SU-DHL-6 (cell line): ENCODE data around the gene DRAM1.

ENCODE experiments used
- EZH2phosphoT487 ChIP-seq: fragments of 200-600 bp; sonication (generic), shearing (Covaris generic); conservative IDR thresholded peaks from 2 replicates; pipeline ENCODE4 v1.6.1; 2018; ENCODE audit warnings: mild to moderate bottlenecking, antibody characterized with exemption, low read length, moderate library complexity, mixed read lengths
- TF ChIP-seq, protein P1 (sequence below): fragments of 200-600 bp; sonication (generic); IDR thresholded peaks from one replicate; pipeline ENCODE4 v1.5.1; 2017; ENCODE audit warnings: antibody characterized with exemption, mild to moderate bottlenecking, low read length, moderate library complexity; ENCODE audit not compliant: insufficient read depth, poor library complexity, severe bottlenecking

DNA sequence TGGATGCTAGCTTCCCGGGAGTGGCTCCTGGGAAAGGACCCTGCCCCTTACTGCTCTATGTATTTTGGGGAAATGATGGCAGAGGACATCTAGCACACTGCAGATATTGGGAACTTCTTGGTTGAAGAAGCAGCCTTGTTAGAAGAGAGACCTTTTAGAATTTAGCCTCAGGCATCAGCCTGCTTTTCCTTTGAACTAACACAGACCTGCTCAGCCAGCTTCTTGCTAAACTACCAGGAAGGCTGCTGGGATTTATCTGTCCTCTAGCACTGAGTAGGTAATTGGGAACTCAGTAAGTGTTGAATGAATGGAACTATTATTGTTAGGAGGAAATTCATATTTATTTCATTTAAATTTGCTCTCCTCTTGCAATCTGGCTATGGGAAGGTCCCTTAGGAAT, 77.3 kb downstream of the DRAM1 start:
- TF ChIP-seq, protein P1, sequence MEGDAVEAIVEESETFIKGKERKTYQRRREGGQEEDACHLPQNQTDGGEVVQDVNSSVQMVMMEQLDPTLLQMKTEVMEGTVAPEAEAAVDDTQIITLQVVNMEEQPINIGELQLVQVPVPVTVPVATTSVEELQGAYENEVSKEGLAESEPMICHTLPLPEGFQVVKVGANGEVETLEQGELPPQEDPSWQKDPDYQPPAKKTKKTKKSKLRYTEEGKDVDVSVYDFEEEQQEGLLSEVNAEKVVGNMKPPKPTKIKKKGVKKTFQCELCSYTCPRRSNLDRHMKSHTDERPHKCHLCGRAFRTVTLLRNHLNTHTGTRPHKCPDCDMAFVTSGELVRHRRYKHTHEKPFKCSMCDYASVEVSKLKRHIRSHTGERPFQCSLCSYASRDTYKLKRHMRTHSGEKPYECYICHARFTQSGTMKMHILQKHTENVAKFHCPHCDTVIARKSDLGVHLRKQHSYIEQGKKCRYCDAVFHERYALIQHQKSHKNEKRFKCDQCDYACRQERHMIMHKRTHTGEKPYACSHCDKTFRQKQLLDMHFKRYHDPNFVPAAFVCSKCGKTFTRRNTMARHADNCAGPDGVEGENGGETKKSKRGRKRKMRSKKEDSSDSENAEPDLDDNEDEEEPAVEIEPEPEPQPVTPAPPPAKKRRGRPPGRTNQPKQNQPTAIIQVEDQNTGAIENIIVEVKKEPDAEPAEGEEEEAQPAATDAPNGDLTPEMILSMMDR, result no peak
- no peak for TF ChIP-seq EZH2phosphoT487
